Right lobe of liver (tissue), 6 donors: Measurements from ENCODE around the gene HPSE2. TPM values are rescaled to one million over a fixed set of nuclear protein-coding genes. Genes with fewer than 3 reads are reported as not detected.

Source experiments
- ATAC-seq, 4 donors: fragments of 200-7000 bp; cut with Tn5 transposase; one replicate each; pipeline ENCODE4 v1.9.1; 2020; ENCODE audit warnings: mild to moderate bottlenecking in 4 of 4, moderate library complexity in 4 of 4
- DNase-seq, 3 donors: peaks; one replicate each; pipeline ENCODE4 v3.0.0-alpha.2; 2020
- H3K27ac ChIP-seq, 3 donors: fragments of 200-600 bp; one replicate each; pipeline ENCODE4 v1.8.0; 2022
- H3K27me3 ChIP-seq, 2 donors: fragments of 200-600 bp; one replicate each; pipeline ENCODE4 v1.8.0; 2022
- H3K36me3 ChIP-seq, 4 donors: fragments of 200-600 bp; sonication (generic) in 1 of 4; one replicate each; pipeline versions ENCODE4 v1.5.1 to v1.8.0; 2017 to 2022; ENCODE audit warnings: control low read depth in 1 of 4
- H3K4me1 ChIP-seq, 4 donors: fragments of 200-600 bp; sonication (generic) in 1 of 4; one replicate each; pipeline versions ENCODE4 v1.5.1 to v1.8.0; 2017 to 2022; ENCODE audit warnings: control low read depth in 1 of 4
- H3K4me3 ChIP-seq, 3 donors: fragments of 200-600 bp; one replicate each; pipeline ENCODE4 v1.8.0; 2022
- H3K9me3 ChIP-seq, 4 donors: fragments of 200-600 bp; sonication (generic) in 1 of 4; one replicate each; pipeline versions ENCODE4 v1.5.1 to v1.8.0; 2017 to 2022; ENCODE audit warnings: control low read depth in 1 of 4
- POLR2A ChIP-seq: fragments of 450-650 bp; IDR thresholded peaks from one replicate; pipeline ENCODE4 v1.6.1; 2017; ENCODE audit warnings: antibody characterized with exemption, mild to moderate bottlenecking
- WGBS: methylation state at CpG from one replicate; pipeline ENCODE4 v1.1.6; 2018; ENCODE audit warnings: low coverage, low lambda C conversion rate; ENCODE audit not compliant: insufficient coverage; ENCODE audit errors: missing lambda C conversion rate; 5-methylcytosine and 5-hydroxymethylcytosine counted together
- intact Hi-C, 2 donors: fragments of 100-400 bp; cut with DNase I; formaldehyde crosslinking; loops; one replicate each; pipeline versions ENCODE4 v1.11.2 to v1.14.1; 2022
- total RNA-seq, 6 experiments: library from RNA; depleted of rRNA in 2 of 6; stranded (reverse); fragments of >200 nt in 2 of 6; fragmentation: NEBNext Ultra II Directional in 3 of 6; extraction: Animal tissue kit (Norgen Biotek cat#: 25700) in 3 of 6; gene quantifications; one replicate each; pipeline versions ENCODE4 v1.1.0 to v1.2.4, GENCODE V29; 2016 to 2023
- TF ChIP-seq, protein P1 (sequence below), 4 donors: fragments of 200-600 bp in 3 of 4; fragments of 450-650 bp in 1 of 4; IDR thresholded peaks; one replicate each; pipeline versions ENCODE4 v1.5.1 to v1.8.0; 2016 to 2022; ENCODE audit warnings: antibody characterized with exemption in 4 of 4, mild to moderate bottlenecking in 2 of 4
- donor health status: DM: no; HTN: yes; CAD: no.
- donor health status: DM: no; HTN: no; CAD: no.
- donor health status: DM: no; HTN: no; CAD: no.
- donor health status: DM: no; HTN: yes; CAD: no.
- donor health status: DM: no; HTN: yes; CAD: no.

HPSE2 gene
- total RNA-seq, 6 experiments from 2014 or later: not detected

DNA sequence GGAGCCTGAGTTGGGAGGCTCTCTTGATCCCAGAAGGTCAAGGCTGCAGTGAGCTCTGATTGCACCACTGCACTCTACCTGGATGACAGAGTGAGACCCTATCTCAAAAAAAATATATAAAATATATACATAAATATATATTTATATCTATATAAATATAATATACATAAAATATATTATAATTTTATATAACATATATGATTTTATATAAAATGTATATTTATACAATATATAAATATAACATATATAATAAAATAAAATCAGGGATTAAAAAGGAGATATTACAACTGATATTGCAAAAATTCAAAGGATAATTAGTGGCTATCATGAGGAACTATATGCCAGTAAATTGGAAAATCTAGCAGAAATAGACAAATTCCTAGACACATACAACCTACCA, 435.4 kb downstream of the HPSE2 start:
- TF ChIP-seq, protein P1, sequence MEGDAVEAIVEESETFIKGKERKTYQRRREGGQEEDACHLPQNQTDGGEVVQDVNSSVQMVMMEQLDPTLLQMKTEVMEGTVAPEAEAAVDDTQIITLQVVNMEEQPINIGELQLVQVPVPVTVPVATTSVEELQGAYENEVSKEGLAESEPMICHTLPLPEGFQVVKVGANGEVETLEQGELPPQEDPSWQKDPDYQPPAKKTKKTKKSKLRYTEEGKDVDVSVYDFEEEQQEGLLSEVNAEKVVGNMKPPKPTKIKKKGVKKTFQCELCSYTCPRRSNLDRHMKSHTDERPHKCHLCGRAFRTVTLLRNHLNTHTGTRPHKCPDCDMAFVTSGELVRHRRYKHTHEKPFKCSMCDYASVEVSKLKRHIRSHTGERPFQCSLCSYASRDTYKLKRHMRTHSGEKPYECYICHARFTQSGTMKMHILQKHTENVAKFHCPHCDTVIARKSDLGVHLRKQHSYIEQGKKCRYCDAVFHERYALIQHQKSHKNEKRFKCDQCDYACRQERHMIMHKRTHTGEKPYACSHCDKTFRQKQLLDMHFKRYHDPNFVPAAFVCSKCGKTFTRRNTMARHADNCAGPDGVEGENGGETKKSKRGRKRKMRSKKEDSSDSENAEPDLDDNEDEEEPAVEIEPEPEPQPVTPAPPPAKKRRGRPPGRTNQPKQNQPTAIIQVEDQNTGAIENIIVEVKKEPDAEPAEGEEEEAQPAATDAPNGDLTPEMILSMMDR (IDR thresholded peaks at IDR 0.05): no peak
- TF ChIP-seq POLR2A: no peak
- ATAC-seq (no peak), DNase-seq (no peak)
- H3K4me1 ChIP-seq: no peaks in the 10 kb centered on the region
- H3K27me3 ChIP-seq: no peaks in the 10 kb centered on the region
- H3K4me3 ChIP-seq: no peak overlapping the region
- H3K27ac ChIP-seq: no peak overlapping the region
- no peaks in the 10 kb centered on the region for H3K9me3 ChIP-seq
- H3K36me3 ChIP-seq: no peaks in the 10 kb centered on the region
- intact Hi-C loops: no loop called here

DNA sequence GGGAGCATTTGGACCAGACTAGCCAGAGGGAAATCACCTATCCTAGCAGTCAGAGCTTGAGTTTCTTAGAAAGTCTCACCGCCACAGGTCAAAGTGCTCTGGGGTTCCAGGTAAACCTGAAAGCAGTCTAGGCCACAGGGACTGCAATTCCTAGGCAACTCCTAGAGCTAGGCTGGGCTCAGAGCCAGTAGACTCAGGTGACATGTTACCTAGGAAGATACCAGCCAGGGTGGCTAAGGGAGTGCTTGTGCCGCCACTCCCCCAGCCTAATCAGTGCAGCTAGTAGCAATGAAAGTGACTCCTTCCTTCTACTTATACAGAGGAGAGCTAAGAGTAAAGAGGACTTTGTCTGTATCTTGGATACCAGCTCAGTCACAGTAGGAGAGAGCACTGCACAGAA, 440.2 kb downstream of the HPSE2 start:
- H3K4me1 ChIP-seq: no peaks in the 10 kb centered on the region
- ATAC-seq: peak in 1 of 4 donors; percentile 13
- no peaks in the 10 kb centered on the region for H3K9me3 ChIP-seq
- no peak overlapping the region for H3K27ac ChIP-seq
- TF ChIP-seq, protein P1 (IDR thresholded peaks at IDR 0.05): no peak
- no peak for TF ChIP-seq POLR2A
- H3K4me3 ChIP-seq: no peak overlapping the region
- H3K36me3 ChIP-seq: no peaks in the 10 kb centered on the region
- no peaks in the 10 kb centered on the region for H3K27me3 ChIP-seq
- WGBS: no CpG with 5 or more reads among the region's 2 CpGs
- DNase-seq: no peak
- intact Hi-C loops: no loop called here

DNA sequence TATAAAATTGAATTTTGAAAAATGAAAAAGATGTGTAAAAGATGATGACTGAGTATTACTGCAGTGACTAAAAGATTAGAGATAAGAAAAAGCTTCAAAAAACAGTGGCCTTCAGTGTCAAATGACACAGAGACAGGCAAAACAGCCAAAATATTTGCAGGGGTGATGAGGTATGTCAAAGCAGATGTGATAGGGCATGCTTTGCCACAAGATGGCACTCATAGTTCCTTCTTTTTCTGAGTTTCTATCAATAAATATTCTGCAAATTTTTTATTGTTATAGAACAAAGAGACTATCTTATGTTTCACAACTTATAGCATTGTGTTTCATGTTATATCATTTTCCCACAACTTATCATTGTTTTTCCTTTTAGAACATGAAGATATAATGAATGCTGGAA, 444.8 kb downstream of the HPSE2 start:
- Histone ChIP-seq H3K36me3 (no peaks in the 10 kb centered on the region), H3K27ac (no peak overlapping the region), H3K4me1 (no peaks in the 10 kb centered on the region), H3K27me3 (no peaks in the 10 kb centered on the region), H3K4me3 (no peak overlapping the region), H3K9me3 (no peaks in the 10 kb centered on the region)
- intact Hi-C loops: no loop called here
- ATAC-seq (no peak), DNase-seq (no peak)
- TF ChIP-seq, protein P1 (IDR thresholded peaks at IDR 0.05): peak; percentile 30 to 48 (median 40)
- TF ChIP-seq POLR2A: no peak

DNA sequence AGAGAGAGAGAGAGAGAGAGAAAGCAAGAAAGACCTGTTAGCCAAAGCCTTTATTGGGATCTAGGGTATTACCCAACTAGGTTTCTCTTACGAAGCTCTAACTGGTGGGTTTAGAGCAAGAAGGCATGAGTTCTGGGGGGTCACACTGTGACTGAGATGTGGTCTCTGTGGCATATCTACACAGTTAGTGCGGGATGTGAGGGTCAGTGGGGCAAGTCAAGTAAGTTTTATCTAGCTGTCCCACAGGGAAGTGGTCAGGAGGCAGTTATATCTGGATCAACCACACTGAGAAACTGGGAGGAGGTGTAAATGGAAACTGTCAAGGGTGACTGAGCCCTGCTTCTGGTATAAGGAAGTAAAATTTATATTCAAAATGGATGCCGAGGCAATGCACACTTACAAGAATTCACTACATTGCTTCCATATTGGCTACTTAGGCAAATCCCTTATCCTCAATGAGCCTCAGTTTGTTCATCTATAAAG, 457.3 kb downstream of the HPSE2 start:
- 47% methylated on average over 3 of the region's 3 CpGs for WGBS
- H3K9me3 ChIP-seq: no peaks in the 10 kb centered on the region
- H3K36me3 ChIP-seq: no peaks in the 10 kb centered on the region
- no peak overlapping the region for H3K4me3 ChIP-seq
- H3K27me3 ChIP-seq: no peaks in the 10 kb centered on the region
- no peaks in the 10 kb centered on the region for H3K4me1 ChIP-seq
- TF ChIP-seq, protein P1 (IDR thresholded peaks at IDR 0.05): no peak
- TF ChIP-seq POLR2A: no peak
- DNase-seq (no peak), ATAC-seq (no peak)
- no peak overlapping the region for H3K27ac ChIP-seq
- intact Hi-C loops: no loop called here

DNA sequence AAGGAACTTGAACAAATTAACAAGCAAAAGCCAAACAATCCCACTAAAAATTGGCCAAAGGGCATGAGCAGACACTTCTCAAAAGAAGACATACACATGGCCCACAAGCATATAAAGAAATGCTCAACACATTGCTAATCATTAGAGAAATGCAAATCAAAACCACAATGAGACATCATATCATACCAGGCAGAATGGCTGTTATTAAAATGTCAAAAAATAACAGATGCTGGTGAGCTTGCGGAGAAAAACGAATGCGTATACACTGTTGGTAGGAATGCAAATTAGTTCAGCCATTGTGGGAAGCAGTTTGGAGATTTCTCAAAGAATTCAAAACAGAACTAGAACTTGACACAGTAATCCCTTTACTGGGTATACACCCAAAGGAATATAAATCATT, 477.2 kb downstream of the HPSE2 start:
- intact Hi-C loops: no loop called here
- no peaks in the 10 kb centered on the region for H3K4me1 ChIP-seq
- H3K9me3 ChIP-seq: no peaks in the 10 kb centered on the region
- H3K27me3 ChIP-seq: no peaks in the 10 kb centered on the region
- DNase-seq (no peak), ATAC-seq (no peak)
- H3K4me3 ChIP-seq: no peak overlapping the region
- no peaks in the 10 kb centered on the region for H3K36me3 ChIP-seq
- no peak for TF ChIP-seq POLR2A
- TF ChIP-seq, protein P1 (IDR thresholded peaks at IDR 0.05): no peak
- H3K27ac ChIP-seq: no peak overlapping the region
- WGBS: 63% methylated on average over 3 of the region's 3 CpGs
